SK-N-SH (cell line): ENCODE data around the gene AHNAK2.

Experiments used
- CHD2 ChIP-seq: fragments of 150-350 bp; IDR thresholded peaks from 2 replicates; pipeline ENCODE4 v1.6.1; 2018; ENCODE audit warnings: low read length; ENCODE audit not compliant: partially characterized antibody
- CTCF ChIP-seq: fragments of 200-600 bp; sonication (generic); IDR thresholded peaks from 2 replicates; pipeline ENCODE4 v1.6.1; 2017; ENCODE audit warnings: antibody characterized with exemption, mild to moderate bottlenecking, moderate library complexity
- ELF1 ChIP-seq: IDR thresholded peaks from 2 replicates; pipeline ENCODE4 v1.4.0; 2012
- EP300 ChIP-seq, 2 experiments: IDR thresholded peaks; 2 replicates each; pipeline versions ENCODE4 v1.4.0 to v1.6.1; 2012; ENCODE audit warnings: borderline replicate concordance in 1 of 2, low read depth in 1 of 2, low read length in 1 of 2
- FOSL2 ChIP-seq: IDR thresholded peaks from 2 replicates; pipeline ENCODE4 v1.4.0; 2012; ENCODE audit warnings: low read depth, mild to moderate bottlenecking, moderate library complexity, borderline replicate concordance
- FOXM1 ChIP-seq: IDR thresholded peaks from 2 replicates; pipeline ENCODE4 v1.4.0; 2012; ENCODE audit warnings: low read depth, mild to moderate bottlenecking
- GABPA ChIP-seq: IDR thresholded peaks from 2 replicates; pipeline ENCODE4 v1.4.0; 2012; ENCODE audit warnings: low read depth, mild to moderate bottlenecking
- MAX ChIP-seq: IDR thresholded peaks from 2 replicates; pipeline ENCODE4 v1.4.0; 2012; ENCODE audit warnings: low read depth
- MXI1 ChIP-seq: IDR thresholded peaks from 2 replicates; pipeline ENCODE4 v1.6.1; 2012; ENCODE audit warnings: mild to moderate bottlenecking, low read depth, low read length, improper control_type of control experiment
- TEAD4 ChIP-seq: IDR thresholded peaks from 2 replicates; pipeline ENCODE4 v1.4.0; 2012; ENCODE audit warnings: mild to moderate bottlenecking, borderline replicate concordance; ENCODE audit not compliant: insufficient read depth
- YY1 ChIP-seq: IDR thresholded peaks from 2 replicates; pipeline ENCODE4 v1.4.0; 2012; ENCODE audit warnings: low read depth, mild to moderate bottlenecking
- TF ChIP-seq, protein P1 (sequence below): fragments of 150-350 bp; IDR thresholded peaks from 2 replicates; pipeline ENCODE4 v1.6.1; 2017; ENCODE audit warnings: antibody characterized with exemption, low read length, low read depth, borderline replicate concordance
- TF ChIP-seq, protein P2 (sequence below): IDR thresholded peaks from 2 replicates; pipeline ENCODE4 v1.6.1; 2012; ENCODE audit warnings: mild to moderate bottlenecking, low read depth, low read length, moderate library complexity

DNA sequence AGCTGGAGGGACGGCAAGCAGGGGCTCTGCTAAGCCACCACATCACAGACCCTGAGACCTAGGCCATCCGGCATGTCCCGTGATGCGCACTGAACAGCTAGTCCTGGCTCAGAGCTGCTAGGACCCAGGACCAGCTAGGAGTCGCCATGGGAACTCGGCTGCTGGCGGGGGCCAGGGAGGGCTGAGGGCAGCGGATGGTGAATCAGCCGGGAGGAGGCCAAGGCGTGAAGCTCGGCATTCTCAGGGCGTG lies 5.1 kb downstream of the AHNAK2 start:
- TF ChIP-seq, protein P1, sequence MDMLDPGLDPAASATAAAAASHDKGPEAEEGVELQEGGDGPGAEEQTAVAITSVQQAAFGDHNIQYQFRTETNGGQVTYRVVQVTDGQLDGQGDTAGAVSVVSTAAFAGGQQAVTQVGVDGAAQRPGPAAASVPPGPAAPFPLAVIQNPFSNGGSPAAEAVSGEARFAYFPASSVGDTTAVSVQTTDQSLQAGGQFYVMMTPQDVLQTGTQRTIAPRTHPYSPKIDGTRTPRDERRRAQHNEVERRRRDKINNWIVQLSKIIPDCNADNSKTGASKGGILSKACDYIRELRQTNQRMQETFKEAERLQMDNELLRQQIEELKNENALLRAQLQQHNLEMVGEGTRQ: no peak
- TF ChIP-seq GABPA (no peak), MXI1 (no peak), FOXM1 (no peak), CTCF (no peak), TEAD4 (no peak; the same call in 1 of the 2 replicates), ELF1 (no peak), CHD2 (no peak), EP300 (IDR thresholded peaks at IDR 0.05; ENCODE audit: borderline replicate concordance in 1 of 2, low read depth in 1 of 2, low read length in 1 of 2) (no peak), MAX (no peak; the same call in 1 of the 2 replicates), YY1 (no peak), FOSL2 (peak; percentile 97; the same call in 1 of the 2 replicates)
- TF ChIP-seq, protein P2, sequence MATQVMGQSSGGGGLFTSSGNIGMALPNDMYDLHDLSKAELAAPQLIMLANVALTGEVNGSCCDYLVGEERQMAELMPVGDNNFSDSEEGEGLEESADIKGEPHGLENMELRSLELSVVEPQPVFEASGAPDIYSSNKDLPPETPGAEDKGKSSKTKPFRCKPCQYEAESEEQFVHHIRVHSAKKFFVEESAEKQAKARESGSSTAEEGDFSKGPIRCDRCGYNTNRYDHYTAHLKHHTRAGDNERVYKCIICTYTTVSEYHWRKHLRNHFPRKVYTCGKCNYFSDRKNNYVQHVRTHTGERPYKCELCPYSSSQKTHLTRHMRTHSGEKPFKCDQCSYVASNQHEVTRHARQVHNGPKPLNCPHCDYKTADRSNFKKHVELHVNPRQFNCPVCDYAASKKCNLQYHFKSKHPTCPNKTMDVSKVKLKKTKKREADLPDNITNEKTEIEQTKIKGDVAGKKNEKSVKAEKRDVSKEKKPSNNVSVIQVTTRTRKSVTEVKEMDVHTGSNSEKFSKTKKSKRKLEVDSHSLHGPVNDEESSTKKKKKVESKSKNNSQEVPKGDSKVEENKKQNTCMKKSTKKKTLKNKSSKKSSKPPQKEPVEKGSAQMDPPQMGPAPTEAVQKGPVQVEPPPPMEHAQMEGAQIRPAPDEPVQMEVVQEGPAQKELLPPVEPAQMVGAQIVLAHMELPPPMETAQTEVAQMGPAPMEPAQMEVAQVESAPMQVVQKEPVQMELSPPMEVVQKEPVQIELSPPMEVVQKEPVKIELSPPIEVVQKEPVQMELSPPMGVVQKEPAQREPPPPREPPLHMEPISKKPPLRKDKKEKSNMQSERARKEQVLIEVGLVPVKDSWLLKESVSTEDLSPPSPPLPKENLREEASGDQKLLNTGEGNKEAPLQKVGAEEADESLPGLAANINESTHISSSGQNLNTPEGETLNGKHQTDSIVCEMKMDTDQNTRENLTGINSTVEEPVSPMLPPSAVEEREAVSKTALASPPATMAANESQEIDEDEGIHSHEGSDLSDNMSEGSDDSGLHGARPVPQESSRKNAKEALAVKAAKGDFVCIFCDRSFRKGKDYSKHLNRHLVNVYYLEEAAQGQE: 0 out of 2 replicates have a peak, but pooled peaks have one; percentile 29
